Mucosa of descending colon (tissue), 3 donors: Measurements from ENCODE around the gene UBE2A. TPM values are rescaled to one million over a fixed set of nuclear protein-coding genes. Genes with fewer than 3 reads are reported as not detected.

Source experiments
- ATAC-seq: fragments of 200-7000 bp; cut with Tn5 transposase; one replicate; pipeline ENCODE4 v1.9.1; 2020; ENCODE audit warnings: mild to moderate bottlenecking, moderate library complexity
- DNase-seq, 3 donors: peaks; one replicate each; pipeline ENCODE4 v3.0.0-alpha.2; 2020
- H3K36me3 ChIP-seq: fragments of 200-600 bp; one replicate; pipeline ENCODE4 v1.8.0; 2021; ENCODE audit warnings: low read depth, mild to moderate bottlenecking
- H3K4me1 ChIP-seq: fragments of 200-600 bp; one replicate; pipeline ENCODE4 v1.8.0; 2021; ENCODE audit warnings: low read depth, mild to moderate bottlenecking
- H3K4me3 ChIP-seq: fragments of 200-600 bp; one replicate; pipeline ENCODE4 v1.8.0; 2021; ENCODE audit warnings: mild to moderate bottlenecking
- H3K9me3 ChIP-seq: fragments of 200-600 bp; one replicate; pipeline ENCODE4 v1.8.0; 2021; ENCODE audit warnings: mild to moderate bottlenecking
- CTCF ChIP-seq: fragments of 200-600 bp; IDR thresholded peaks from one replicate; pipeline ENCODE4 v1.8.0; 2022; ENCODE audit warnings: antibody characterized with exemption, mild to moderate bottlenecking
- intact Hi-C, 2 donors: fragments of 100-400 bp; cut with DNase I in 1 of 2; cut with micrococcal nuclease in 1 of 2; formaldehyde crosslinking; loops; one replicate each; pipeline versions ENCODE4 v1.11.0 to v1.11.1; 2022; cut with DNase I, micrococcal nuclease
- total RNA-seq, 3 donors: library from RNA; stranded (reverse); fragmentation: NEBNext Ultra II Directional in 2 of 3; extraction: Animal tissue kit (Norgen Biotek cat#: 25700) in 2 of 3; gene quantifications; one replicate each; pipeline versions ENCODE4 v1.2.1 to v1.2.4, GENCODE V29; 2021 to 2023
- donor health status: DM: no; HTN: no; CAD: no; lungs with moderate emphysema.
- donor health status: DM: no; HTN: no; CAD: no.
- donor health status: DM: no; HTN: yes; CAD: no.

Gene UBE2A
- total RNA-seq, 3 donors from 2014 or later, result 72.1 to 81.6 (median 79.4) TPM

- no peak for TF ChIP-seq CTCF
- Histone ChIP-seq H3K9me3 (no peaks in the 10 kb centered on the region), H3K36me3 (no peaks in the 10 kb centered on the region), H3K4me1 (no peaks in the 10 kb centered on the region), H3K4me3 (no peak overlapping the region)
- intact Hi-C loops, result no loop called here
- DNase-seq, result no peak
- no peak for ATAC-seq
Observed at GRCh38 chrX:119604766-119605463, 30.6 kb downstream of the UBE2A start.

GRCh38 chrX:119605464-119606279 lies 31.3 kb downstream of the UBE2A start:
- H3K36me3 ChIP-seq, result no peaks in the 10 kb centered on the region
- DNase-seq, result peak; percentile 36 to 77 (median 59)

GRCh38 chrX:119606280-119607017 lies 32.1 kb downstream of the UBE2A start, which contains the start of gene NKRF:
Gene NKRF (minus strand): TSS chrX:119606424.
- H3K4me1 ChIP-seq, result no peaks in the 10 kb centered on the region
- TF ChIP-seq CTCF, result no peak
- H3K36me3 ChIP-seq, result no peaks in the 10 kb centered on the region
- DNase-seq, result peak; percentile 93 to 95 (median 94)
- H3K4me3 ChIP-seq, result peak within 1 kb of the TSS; percentile 42
- intact Hi-C loops, result no loop called here
- ATAC-seq, result peak; percentile 94
- no peaks in the 10 kb centered on the region for H3K9me3 ChIP-seq

More at GRCh38 chrX:119605464-119606279, 31.3 kb downstream of the UBE2A start:
- H3K4me1 ChIP-seq, result no peaks in the 10 kb centered on the region
- TF ChIP-seq CTCF, result no peak
- peak overlapping the region; percentile 42 for H3K4me3 ChIP-seq
- no peaks in the 10 kb centered on the region for H3K9me3 ChIP-seq
- peak; percentile 76 for ATAC-seq
- intact Hi-C loops, result no loop called here

GRCh38 chrX:119607018-119607389 lies 32.6 kb downstream of the UBE2A start:
- Histone ChIP-seq H3K4me3 (no peak overlapping the region), H3K36me3 (no peaks in the 10 kb centered on the region), H3K4me1 (no peaks in the 10 kb centered on the region), H3K9me3 (no peaks in the 10 kb centered on the region)
- peak in 1 of 3 donors; percentile 12 for DNase-seq
- TF ChIP-seq CTCF, result no peak
- ATAC-seq, result no peak
- intact Hi-C loops, result no loop called here

GRCh38 chrX:119614776-119615175 lies 40.4 kb downstream of the UBE2A start:
- intact Hi-C loops, result no loop called here
- ATAC-seq, result no peak
- no peak for TF ChIP-seq CTCF
- H3K9me3 ChIP-seq, result no peaks in the 10 kb centered on the region
- no peak overlapping the region for H3K4me3 ChIP-seq
- no peaks in the 10 kb centered on the region for H3K36me3 ChIP-seq
- no peaks in the 10 kb centered on the region for H3K4me1 ChIP-seq
- DNase-seq, result no peak
